ENCODE data around the gene ATP1B4. TPM values are rescaled to one million over a fixed set of nuclear protein-coding genes. Genes with fewer than 3 reads are reported as not detected.
"Not testable (repeated sequence)": the region's sequence is repeated elsewhere in the genome, so short reads cannot be mapped to it uniquely, and the experiment has no call there.

ATP1B4 gene
- not detected for total RNA-seq

GRCh38 chrX:120361764-120362305 lies at the start of gene ATP1B4:
ATP1B4 (plus strand) TSS chrX:120362089; CDS start chrX:120362169, 80 bp downstream.
- ATAC-seq, result no peak

DNA sequence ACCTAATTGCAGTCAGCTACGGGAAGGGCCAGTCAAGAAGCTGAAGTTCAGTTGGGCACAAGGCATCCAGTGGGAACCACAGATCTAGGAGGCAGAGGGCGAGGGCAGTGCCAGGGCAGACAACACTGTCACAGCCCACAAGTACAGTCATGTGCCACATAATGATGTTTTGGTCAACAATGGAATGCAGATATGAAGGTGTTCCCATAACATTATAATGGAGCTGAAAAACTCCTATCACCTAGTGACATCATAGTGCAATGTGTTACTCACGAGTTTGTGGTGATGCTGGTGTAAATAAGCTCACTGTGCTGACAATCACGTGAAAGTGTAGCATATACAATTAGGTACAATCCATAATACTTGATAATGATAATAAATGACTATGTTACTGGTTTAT lies 46.1 kb upstream of the ATP1B4 start:
- ATAC-seq, result no peak

DNA sequence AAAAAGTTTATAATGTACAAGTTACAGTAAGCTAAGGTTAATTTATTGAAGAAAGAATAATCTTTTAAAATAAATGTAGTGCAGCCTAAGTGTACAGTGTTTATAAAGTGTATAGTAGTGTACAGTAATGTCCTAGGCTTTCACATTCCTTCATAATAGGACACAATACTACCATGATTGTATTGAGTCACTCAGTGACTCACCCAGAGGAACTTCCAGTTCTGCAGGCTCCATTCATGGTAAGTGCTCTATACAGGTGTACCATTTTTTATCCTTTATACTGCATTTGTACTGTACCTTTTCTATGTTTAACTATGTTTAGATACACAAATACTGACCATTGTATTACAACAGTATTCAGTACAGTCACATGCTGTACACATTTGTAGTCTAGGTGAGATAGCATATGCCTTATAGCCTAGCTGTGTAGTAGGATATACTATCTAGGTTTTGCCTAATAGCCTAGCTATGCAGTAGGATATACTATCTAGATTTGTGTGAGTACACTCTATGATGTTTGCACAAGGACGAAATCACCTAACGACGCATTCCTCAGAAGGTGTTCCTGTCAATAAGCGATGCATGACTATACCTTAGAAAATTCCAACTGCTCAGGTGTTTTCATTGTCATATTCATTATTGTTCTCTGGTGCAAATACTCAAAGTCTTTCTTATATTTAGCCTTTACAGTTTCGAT lies 45.2 kb upstream of the ATP1B4 start:
- ATAC-seq, result peak; percentile 97

- ATAC-seq, result no peak
Observed at GRCh38 chrX:120318411-120318810, 43.5 kb upstream of the ATP1B4 start.

GRCh38 chrX:120321520-120322281 lies 40.2 kb upstream of the ATP1B4 start:
- ATAC-seq, result no peak

DNA sequence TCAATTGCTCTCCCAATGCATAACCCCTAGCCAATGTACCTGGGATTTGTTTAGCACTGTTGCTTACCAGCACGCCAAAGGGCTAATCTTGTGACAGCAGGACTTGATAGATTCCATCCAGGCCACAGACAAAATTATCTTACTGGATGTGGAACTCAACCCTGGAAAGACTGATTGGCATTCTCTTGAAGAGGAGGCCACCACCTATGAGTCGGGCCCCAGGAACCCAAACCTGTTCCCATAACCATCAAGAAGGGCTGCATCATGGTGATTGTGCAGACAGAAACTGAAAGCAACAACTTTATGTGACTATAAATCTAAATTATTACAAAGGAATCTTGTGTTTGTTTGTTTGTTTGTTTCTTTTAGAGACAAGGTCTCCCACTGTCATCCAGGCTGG lies 30.8 kb upstream of the ATP1B4 start:
- no peak for ATAC-seq

- ATAC-seq, result no peak
Observed at GRCh38 chrX:120332394-120332793, 29.5 kb upstream of the ATP1B4 start.

DNA sequence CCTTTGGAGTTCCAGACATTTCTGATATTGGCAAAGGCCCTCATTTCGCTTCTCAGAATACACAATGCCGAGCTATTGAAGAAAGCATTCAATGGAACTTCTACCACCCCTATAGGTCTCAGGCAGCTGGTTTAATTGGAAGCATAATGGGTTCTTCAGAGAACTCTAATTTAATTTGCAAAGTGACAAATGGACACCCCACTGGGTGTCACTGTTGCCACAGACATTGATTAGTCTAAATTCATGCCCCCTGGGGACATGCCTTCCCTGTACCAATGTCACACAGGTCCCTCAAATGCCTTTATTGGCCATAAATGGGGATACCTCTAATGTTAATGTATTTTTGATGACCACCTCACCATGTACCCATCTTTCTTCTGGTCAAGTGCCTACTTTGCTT lies 27.7 kb upstream of the ATP1B4 start:
- ATAC-seq, result no peak

- ATAC-seq, result no peak
Observed at GRCh38 chrX:120334603-120335002, 27.3 kb upstream of the ATP1B4 start.

- peak; percentile 38 for ATAC-seq
Observed at GRCh38 chrX:120335289-120335688, 26.6 kb upstream of the ATP1B4 start.

GRCh38 chrX:120336899-120337298 lies 25.0 kb upstream of the ATP1B4 start:
- ATAC-seq, result no peak

- ATAC-seq, result not testable (repeated sequence)
Observed at GRCh38 chrX:120344566-120344965, 17.3 kb upstream of the ATP1B4 start.

DNA sequence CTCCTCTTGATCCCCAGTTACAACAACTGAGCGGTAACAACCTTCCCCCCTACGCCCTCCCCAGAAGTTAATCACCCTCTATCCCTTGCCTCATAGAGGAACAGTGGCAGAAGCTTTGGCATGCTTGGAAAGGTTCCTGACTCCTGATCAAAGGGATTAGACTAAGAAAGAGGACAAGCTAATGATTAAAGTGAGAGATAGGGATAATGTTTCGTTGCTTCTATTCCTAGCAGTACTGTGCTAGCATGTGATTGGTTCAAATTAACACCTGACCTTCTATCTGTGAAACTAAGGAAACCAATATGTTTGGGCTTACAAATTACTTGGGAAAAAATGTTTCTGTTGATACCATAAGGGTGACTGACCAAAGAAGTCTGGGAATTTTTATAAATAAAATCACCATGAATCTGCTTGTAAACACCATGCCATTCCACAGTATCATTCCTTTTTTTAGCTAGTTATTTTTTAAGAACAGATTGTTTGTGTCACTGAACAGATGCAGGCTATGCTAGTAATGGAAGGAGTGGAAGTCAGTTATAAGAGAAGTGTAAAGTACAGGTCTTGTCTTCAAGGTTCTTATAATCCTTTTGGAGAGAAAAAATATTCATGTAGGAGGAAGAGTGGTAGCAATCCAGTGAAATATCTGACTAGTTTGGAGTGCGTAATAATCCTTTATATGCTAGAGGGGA lies 11.3 kb upstream of the ATP1B4 start:
- ATAC-seq, result no peak

GRCh38 chrX:120356084-120356483 lies 5.8 kb upstream of the ATP1B4 start:
- no peak for ATAC-seq

GRCh38 chrX:120357186-120357585 lies 4.7 kb upstream of the ATP1B4 start:
- ATAC-seq, result no peak

GRCh38 chrX:120358737-120359456 lies 3.0 kb upstream of the ATP1B4 start:
- peak; percentile 68 for ATAC-seq

- ATAC-seq, result no peak
Observed at GRCh38 chrX:120365320-120365719, 3.4 kb downstream of the ATP1B4 start.

GRCh38 chrX:120365968-120366367 lies 4.1 kb downstream of the ATP1B4 start:
- ATAC-seq, result peak; percentile 45

- no peak for ATAC-seq
Observed at GRCh38 chrX:120366794-120367193, 4.9 kb downstream of the ATP1B4 start.

DNA sequence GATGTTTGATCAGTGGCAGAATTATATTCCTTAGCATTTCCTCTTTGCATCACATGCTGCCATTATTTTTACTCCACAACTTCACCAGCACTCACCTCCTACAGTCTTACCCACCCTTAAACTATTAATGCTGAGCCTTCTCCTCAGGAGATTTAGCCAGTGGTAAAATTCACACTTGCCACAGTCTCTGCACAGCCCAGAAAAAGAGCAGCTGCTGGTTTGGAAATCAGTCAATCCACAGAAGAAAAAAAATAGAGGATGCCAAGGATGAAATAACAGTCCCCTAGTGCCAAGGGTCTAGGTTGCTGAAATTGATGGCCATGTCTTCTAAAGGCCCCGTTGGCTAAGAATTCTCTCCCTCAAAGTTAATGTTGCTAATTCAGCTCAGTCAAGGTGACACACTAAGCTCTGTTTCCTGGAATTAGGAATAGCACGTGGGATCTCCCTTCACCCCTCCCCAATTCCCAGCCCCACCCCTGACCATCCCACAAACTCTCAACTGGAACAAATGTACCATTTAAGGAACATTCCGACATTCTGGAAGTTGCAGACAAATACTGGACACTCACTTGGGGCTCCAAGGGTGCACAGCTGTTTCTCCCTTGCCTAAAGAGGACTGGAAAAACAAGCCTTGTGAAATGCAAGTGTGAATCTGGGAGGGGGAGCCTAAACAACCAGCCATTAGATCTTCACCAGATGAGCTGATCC lies 5.7 kb downstream of the ATP1B4 start:
- ATAC-seq, result no peak

GRCh38 chrX:120372667-120373370 lies 10.9 kb downstream of the ATP1B4 start:
- ATAC-seq, result no peak

All from esophagus mucosa (tissue), 1 donor.